ENCODE results near the gene KDM4B. TPM values are rescaled to one million over a fixed set of nuclear protein-coding genes. Genes with fewer than 3 reads are reported as not detected.
A peak's percentile ranks its signal among the peaks of the same experiment; 100 is the strongest.

KDM4B gene
- total RNA-seq, 1 donor from 2014 or later = 153 TPM

GRCh38 chr19:5184930-5185329, 216.0 kb downstream of the KDM4B start:
- TF ChIP-seq, protein P1, sequence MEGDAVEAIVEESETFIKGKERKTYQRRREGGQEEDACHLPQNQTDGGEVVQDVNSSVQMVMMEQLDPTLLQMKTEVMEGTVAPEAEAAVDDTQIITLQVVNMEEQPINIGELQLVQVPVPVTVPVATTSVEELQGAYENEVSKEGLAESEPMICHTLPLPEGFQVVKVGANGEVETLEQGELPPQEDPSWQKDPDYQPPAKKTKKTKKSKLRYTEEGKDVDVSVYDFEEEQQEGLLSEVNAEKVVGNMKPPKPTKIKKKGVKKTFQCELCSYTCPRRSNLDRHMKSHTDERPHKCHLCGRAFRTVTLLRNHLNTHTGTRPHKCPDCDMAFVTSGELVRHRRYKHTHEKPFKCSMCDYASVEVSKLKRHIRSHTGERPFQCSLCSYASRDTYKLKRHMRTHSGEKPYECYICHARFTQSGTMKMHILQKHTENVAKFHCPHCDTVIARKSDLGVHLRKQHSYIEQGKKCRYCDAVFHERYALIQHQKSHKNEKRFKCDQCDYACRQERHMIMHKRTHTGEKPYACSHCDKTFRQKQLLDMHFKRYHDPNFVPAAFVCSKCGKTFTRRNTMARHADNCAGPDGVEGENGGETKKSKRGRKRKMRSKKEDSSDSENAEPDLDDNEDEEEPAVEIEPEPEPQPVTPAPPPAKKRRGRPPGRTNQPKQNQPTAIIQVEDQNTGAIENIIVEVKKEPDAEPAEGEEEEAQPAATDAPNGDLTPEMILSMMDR (IDR thresholded peaks at IDR 0.05; ENCODE audit: partially characterized antibody, unreplicated experiment) = no peak

DNA sequence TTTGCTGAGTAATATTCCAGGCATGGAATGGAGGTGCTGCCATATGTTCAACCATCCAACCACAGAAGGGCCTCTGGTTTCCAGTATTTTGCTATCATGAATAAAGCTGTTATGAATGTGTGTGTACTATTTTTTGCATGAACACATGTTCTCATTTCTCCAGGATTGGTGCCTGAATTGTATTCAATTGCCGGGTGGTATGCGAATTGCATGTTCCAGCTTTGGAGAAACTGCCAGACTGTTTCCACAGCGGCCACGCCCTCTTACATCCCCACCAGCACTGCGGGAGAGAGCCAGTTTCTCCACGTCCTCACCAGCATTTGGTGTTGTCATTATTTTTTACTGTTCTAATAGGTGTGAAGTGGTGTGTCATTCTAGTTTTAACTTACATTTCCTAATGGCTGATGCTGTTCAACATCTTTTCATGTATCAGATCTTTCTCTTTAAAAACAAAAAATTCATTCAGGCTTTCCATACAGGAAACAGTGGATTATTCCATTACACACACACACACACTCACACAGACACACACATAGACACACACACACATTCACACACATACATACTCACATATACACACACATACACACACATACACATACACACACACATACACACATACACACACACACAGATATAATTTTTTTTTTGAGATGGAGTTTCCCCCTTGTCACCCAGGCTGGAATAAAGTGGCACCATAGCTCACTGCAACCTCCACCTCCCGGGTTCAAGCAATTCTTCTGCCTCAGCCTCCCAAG, 217.6 kb downstream of the KDM4B start:
- Mint-ChIP-seq H3K36me3 (ENCODE audit: unreplicated experiment) (peaks cover 5% of the 10 kb centered on the region), H3K4me3 (ENCODE audit: unreplicated experiment) (no peak overlapping the region), H3K27ac (ENCODE audit: unreplicated experiment) (no peak overlapping the region), H3K27me3 (ENCODE audit: unreplicated experiment) (peaks cover 4% of the 10 kb centered on the region), H3K9me3 (ENCODE audit: unreplicated experiment) (peaks cover 8% of the 10 kb centered on the region), H3K4me1 (ENCODE audit: low read depth, unreplicated experiment) (no peaks in the 10 kb centered on the region)
- TF ChIP-seq, protein P1 (IDR thresholded peaks at IDR 0.05; ENCODE audit: partially characterized antibody, unreplicated experiment) = no peak
- no peak for DNase-seq

More at GRCh38 chr19:5184930-5185329, 216.0 kb downstream of the KDM4B start:
- Mint-ChIP-seq H3K27me3 (ENCODE audit: unreplicated experiment) (no peaks in the 10 kb centered on the region), H3K27ac (ENCODE audit: unreplicated experiment) (no peak overlapping the region), H3K4me3 (ENCODE audit: unreplicated experiment) (no peak overlapping the region), H3K4me1 (ENCODE audit: low read depth, unreplicated experiment) (no peaks in the 10 kb centered on the region), H3K9me3 (ENCODE audit: unreplicated experiment) (peaks cover 3% of the 10 kb centered on the region), H3K36me3 (ENCODE audit: unreplicated experiment) (peaks cover 5% of the 10 kb centered on the region)
- DNase-seq = no peak

- H3K36me3 Mint-ChIP-seq (ENCODE audit: unreplicated experiment) = peaks cover 5% of the 10 kb centered on the region
- no peaks in the 10 kb centered on the region for H3K4me1 Mint-ChIP-seq (ENCODE audit: low read depth, unreplicated experiment)
- TF ChIP-seq, protein P1 (IDR thresholded peaks at IDR 0.05; ENCODE audit: partially characterized antibody, unreplicated experiment) = no peak
- H3K4me3 Mint-ChIP-seq (ENCODE audit: unreplicated experiment) = no peak overlapping the region
- peaks cover 4% of the 10 kb centered on the region for H3K27me3 Mint-ChIP-seq (ENCODE audit: unreplicated experiment)
- peaks cover 8% of the 10 kb centered on the region for H3K9me3 Mint-ChIP-seq (ENCODE audit: unreplicated experiment)
- no peak overlapping the region for H3K27ac Mint-ChIP-seq (ENCODE audit: unreplicated experiment)
- no peak for DNase-seq
Measured at GRCh38 chr19:5188548-5189317, 219.8 kb downstream of the KDM4B start.

DNA sequence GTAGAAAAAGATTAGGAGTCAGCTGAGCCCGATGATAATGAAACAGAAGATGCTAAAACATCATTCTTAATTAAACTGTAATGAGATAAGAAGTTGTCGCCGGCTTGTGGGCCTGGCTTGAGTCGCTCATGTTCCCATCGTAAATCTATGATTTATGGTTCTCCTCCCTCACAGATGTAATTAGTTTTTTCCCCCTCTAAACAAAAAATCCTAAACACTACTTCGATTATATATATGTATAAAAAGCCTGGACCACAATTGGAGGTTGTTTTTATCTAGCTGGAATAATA, 220.3 kb downstream of the KDM4B start:
- peak overlapping the region; percentile 25 for H3K4me3 Mint-ChIP-seq (ENCODE audit: unreplicated experiment)
- no peak overlapping the region for H3K27ac Mint-ChIP-seq (ENCODE audit: unreplicated experiment)
- no peak for DNase-seq
- H3K9me3 Mint-ChIP-seq (ENCODE audit: unreplicated experiment) = peaks cover 8% of the 10 kb centered on the region
- H3K36me3 Mint-ChIP-seq (ENCODE audit: unreplicated experiment) = peaks cover 5% of the 10 kb centered on the region
- H3K27me3 Mint-ChIP-seq (ENCODE audit: unreplicated experiment) = peaks cover 4% of the 10 kb centered on the region
- TF ChIP-seq, protein P1 (IDR thresholded peaks at IDR 0.05; ENCODE audit: partially characterized antibody, unreplicated experiment) = no peak
- no peaks in the 10 kb centered on the region for H3K4me1 Mint-ChIP-seq (ENCODE audit: low read depth, unreplicated experiment)

- H3K9me3 Mint-ChIP-seq (ENCODE audit: unreplicated experiment) = peaks cover 13% of the 10 kb centered on the region
- H3K4me3 Mint-ChIP-seq (ENCODE audit: unreplicated experiment) = no peak overlapping the region
- H3K27ac Mint-ChIP-seq (ENCODE audit: unreplicated experiment) = no peak overlapping the region
- H3K36me3 Mint-ChIP-seq (ENCODE audit: unreplicated experiment) = peaks cover 5% of the 10 kb centered on the region
- TF ChIP-seq, protein P1 (IDR thresholded peaks at IDR 0.05; ENCODE audit: partially characterized antibody, unreplicated experiment) = no peak
- no peaks in the 10 kb centered on the region for H3K4me1 Mint-ChIP-seq (ENCODE audit: low read depth, unreplicated experiment)
- no peak for DNase-seq
- peaks cover 4% of the 10 kb centered on the region for H3K27me3 Mint-ChIP-seq (ENCODE audit: unreplicated experiment)
Measured at GRCh38 chr19:5191091-5191490, 222.2 kb downstream of the KDM4B start.

Data from glutamatergic neuron (in vitro differentiated cells).